Measurements from ENCODE around the gene LENG8.

- no peak for TF ChIP-seq CTCF (IDR thresholded peaks at IDR 0.05)
- TF ChIP-seq POLR2A (IDR thresholded peaks at IDR 0.05), result no peak
Observed at GRCh38 chr19:54431255-54431838, 17.7 kb upstream of the LENG8 start.
